HG03565 (cell line): ENCODE measurements around the gene ZMYND12.
A peak's percentile ranks its signal among the peaks of the same experiment; 100 is the strongest.

Experiments used
- ATAC-seq: cut with Tn5 transposase; IDR thresholded peaks from one replicate; pipeline ENCODE4 v1.9.1; 2021; ENCODE audit warnings: mild to moderate bottlenecking, moderate library complexity; ENCODE audit not compliant: unreplicated experiment

The ZMYND12 gene

DNA sequence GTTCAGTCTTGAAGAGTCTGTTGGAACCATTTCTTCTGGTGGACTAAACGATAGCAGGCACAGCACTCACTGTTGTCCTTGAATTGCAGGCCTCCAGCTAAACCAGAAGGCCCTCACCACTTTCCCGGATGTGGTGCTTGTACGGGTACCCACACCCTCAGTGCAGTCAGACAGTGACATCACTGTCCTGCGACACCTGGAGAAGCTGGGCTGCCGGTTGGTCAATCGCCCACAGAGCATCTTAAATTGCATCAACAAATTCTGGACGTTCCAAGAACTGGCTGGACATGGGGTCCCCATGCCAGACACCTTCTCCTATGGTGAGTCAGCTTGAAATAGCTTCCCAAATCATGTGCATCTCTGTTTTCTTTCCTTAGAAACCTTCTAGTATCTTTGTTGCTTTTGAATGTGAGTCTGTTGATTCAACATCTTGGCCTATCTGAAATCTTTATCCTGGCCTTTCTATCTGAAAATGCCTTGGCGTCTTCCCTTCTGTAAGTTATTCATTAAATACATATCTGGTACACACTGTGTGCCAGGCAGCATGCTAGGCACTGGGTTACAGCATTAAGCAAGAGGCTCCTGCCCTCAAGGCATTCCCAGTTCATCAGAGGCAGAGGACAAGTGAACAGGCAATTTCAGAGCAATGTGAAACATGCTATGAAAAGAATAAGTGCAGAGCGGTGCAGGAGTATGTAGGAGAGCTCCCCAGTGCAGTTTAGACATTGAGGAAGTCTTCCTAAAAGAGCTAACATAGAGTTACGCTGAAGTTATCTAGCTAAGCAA lies 56.3 kb downstream of the ZMYND12 start:
- no peak for ATAC-seq

DNA sequence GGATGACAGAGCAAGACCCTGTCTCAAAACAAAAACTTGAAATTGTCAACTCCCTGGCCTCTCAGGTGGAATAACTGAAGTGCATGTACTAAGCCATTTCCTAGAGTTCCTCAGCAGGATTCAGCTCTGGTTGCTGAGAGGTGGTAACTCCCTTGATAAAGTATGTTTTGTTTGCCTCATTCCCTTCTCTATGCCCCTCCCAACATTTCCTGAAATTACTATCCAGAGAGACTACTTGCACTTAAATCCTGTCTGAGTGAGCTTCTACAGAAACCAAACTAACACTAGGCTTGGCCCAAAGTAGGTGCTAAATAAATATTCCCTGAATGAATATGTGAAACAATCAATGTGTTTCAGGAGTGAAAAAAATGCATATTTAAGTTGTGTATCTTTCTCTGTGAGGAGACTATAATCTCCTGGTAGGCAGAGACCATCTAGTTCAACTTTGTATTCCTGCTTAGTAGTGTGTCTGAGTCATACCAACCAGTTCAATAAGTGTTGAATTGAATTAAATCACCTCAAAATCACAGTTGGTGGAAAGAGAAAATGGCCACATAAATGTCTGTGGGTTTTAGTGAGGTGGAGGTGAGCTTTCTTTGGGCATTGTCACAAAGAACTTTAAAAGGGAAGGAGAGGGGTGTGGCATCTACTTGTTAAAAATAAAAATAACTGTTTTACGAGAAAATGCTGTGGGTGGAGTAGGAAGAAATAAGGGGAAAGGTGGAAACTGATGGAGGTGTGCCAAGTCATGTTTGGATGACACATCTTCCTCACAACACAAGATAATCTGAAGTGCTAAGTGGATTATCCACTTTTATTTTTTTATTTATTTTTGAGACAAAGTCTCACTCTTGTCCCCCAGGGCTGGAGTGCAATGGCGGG lies 62.6 kb downstream of the ZMYND12 start:
- ATAC-seq: no peak

DNA sequence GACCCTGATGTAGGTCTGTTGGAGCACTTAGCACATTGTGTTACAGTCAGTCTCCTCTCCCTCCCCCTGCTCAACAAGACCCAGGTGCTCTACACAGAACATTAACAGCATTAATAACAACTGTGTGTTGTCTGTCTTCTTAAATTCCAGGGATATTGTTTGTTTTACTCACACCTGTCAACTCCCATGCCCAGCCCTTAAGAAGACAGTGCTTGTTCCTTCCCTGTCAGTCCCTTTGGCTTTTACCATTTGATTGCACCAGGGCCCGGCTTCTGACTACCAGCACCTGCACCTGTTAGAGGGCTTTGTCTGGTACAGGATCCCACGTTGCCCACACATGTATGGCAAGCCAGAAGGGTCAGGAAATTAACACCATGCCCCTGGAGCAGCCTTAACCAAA lies 63.6 kb downstream of the ZMYND12 start:
- ATAC-seq: no peak

DNA sequence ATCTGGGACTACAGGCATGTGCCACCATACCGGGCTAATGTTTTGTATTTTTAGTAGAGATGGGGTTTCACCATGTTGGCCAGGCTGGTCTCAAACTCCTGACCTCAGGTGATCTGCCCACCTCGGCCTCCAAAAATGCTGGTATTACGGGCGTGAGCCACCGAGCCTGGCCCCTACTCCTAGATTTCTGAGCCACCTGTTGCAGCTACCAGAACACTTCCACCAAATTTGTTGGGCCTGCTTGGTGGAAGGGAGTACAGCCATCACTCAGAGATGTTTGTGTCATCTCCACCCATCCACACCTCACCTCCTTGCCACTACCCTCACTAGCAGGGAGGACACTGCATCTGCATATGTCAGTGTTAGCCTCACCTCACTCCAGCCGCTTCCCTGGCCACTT lies 69.8 kb downstream of the ZMYND12 start:
- ATAC-seq: no peak

DNA sequence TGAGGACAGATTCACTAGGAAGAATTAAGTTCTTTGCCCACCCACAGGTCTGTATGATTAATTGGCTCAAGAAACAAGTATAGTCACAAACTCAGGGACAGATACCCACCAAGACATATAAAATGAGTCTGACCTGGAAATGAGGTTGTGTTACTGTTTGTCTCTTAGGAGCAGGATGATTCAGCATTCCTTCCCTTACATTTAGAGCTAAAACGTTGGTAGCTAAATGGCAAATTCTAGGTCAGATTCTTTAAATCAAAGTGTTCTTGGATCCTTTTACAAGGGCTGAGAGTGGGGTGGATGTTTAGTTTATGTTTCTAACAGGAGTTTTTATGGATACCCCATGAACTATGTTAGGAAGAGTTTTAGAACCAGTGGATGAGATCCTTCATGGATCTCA lies 70.5 kb downstream of the ZMYND12 start:
- ATAC-seq: no peak

DNA sequence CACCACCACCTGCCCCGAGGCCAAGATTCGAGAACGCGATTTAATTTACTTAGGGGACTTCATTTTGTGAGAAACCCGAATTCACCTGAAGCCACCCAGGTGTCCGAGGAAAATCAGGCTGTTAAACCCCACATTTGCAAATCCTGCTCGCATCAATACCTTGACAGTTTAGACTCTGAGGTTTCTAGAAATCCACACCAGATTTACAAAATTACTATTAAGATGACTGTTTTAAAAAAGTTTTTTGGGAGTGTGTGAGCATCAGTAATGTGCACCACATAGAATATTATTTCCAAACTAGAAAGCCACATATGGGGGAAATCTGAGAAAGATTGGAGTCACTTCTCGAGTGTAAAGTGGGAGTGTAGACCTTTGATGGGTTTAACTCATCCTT lies 74.5 kb downstream of the ZMYND12 start:
- ATAC-seq: no peak

DNA sequence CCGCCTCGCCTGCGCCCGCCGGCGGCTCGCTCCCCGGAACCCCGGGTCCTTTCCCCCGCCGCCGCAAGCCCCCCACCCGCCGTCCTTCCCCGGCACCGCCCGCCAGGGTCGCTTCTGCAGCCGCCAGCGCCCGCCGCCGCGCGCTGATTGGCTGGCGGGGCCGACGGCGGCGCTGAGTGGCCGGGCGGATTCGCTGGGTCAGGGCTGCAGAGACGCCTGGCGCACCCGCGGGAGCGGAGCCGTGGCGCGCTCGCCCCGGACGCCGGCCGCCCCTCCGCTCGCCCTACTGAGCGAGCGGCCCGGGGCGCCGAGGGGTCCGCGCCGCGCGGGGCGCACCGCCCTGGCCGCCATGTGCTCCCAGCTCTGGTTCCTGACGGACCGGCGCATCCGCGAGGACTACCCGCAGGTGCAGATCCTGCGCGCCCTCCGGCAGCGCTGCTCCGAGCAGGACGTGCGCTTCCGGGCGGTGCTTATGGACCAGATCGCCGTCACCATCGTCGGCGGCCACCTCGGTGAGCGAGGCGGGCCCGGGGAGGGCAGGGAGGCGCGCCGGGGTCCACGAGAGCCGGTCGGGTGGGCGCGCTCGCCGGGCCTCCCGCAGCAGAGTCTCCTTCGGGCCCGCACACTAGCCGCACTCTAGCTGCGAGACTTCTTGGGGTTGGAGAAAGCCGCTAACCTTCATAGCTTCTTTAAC lies 75.1 kb downstream of the ZMYND12 start, which contains the start of gene RIMKLA:
Gene RIMKLA (plus strand): TSS at position 207 of the 694 bp plus-strand sequence. CDS start 143 bp downstream, at position 350.
- ATAC-seq: peak; percentile 75
